Stimulated activated CD4-positive, alpha-beta T cell treated with anti-CD3 and anti-CD28 coated beads, Interleukin-2, amount 100 ng/mL, for 24 hours (primary cell): Measurements from ENCODE around the gene ELOVL3.

Experiments
- DNase-seq, 2 donors: peaks; one replicate each; pipeline ENCODE4 v3.0.0-alpha.2; 2020

The ELOVL3 gene

DNA sequence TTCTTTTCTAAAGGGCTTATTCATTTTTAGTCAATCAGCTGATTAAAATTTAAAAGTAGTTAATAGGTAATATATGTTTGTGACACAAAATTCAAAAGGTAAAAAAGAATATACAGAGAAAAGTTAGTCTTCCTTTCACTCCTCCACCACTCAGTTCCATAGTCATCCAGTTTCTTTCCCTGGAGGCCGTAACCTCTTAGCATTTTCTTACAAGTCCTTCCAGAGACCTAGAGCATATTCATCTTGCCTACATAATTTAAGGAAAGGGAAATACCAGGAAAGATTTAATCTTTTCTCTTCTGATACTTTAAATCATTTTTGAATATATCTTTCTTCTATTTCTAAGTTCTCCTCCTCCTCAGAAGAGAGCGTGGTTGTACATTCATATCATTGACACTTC, 29.3 kb downstream of the ELOVL3 start:
- no peak for DNase-seq

DNA sequence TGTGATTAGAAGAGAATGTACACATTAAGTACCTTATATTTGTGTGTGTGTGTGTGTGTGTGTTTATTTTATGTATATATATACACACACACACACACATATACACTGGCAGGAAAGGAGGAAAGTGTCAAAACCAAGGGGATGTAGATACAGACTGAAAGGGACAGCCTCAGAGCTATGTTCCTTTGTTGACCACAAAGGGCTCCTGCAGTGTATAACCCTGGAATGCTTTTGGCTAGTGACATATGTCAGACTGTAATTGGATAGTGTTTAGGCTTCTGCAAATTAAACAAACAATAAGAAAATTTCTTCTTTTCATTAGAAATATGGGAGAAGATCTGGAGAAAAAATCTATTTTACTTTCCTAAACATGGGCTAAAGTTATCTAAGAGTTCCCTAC, 35.1 kb downstream of the ELOVL3 start:
- DNase-seq: no peak

DNA sequence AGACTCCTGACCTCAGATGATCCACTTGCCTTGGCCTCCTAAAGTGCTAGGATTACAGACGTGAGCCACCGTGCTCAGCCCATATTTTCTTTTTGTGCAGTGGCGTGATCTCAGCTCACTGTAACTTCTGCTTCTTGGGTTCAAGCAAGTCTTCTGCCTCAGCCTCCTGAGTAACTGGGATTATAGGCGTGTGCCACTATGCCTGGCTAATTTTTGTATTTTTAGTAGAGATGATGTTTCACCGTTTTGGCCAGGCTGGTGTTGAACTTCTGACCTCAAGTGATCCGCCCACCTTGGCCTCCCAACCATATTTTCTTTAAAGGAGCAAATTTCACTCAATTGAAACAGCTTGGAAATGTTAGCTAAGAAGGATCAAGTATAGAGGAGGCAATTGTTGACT, 35.7 kb downstream of the ELOVL3 start:
- no peak for DNase-seq

DNA sequence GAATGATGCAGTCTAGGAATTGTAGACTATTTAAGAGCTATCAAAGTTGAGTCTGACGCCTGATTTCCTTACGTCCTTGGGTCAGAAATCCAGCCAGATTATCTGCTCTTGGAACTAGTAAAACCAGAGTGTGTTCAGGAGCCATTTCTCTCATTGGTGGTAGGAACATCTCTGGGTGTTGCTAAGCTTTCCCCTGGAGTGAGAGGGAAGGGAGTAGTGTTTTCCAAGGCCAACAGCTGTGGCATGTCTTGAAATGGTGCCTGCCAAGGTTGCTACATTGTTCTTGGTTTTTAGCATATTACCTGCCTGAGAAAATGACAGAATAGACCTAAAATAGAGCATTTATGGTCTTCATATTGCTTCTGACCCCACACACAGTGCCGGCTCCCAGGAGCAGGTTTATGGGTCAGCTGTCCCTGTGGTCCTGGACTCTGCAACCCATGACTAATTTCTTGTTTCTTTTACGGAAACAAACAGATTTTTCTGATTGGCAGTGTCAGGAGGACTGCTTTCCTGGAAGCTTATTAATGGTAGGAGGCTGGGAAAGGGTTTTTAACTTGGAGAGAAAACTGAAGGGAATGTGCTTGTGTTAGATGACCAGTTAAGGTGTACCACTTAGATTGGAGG, 36.8 kb downstream of the ELOVL3 start:
- DNase-seq: no peak

GRCh38 chr10:102264371-102264770, 38.3 kb downstream of the ELOVL3 start:
- DNase-seq: no peak

GRCh38 chr10:102266670-102267069, 40.6 kb downstream of the ELOVL3 start:
- DNase-seq: no peak

GRCh38 chr10:102267748-102268147, 41.6 kb downstream of the ELOVL3 start:
- no peak for DNase-seq

DNA sequence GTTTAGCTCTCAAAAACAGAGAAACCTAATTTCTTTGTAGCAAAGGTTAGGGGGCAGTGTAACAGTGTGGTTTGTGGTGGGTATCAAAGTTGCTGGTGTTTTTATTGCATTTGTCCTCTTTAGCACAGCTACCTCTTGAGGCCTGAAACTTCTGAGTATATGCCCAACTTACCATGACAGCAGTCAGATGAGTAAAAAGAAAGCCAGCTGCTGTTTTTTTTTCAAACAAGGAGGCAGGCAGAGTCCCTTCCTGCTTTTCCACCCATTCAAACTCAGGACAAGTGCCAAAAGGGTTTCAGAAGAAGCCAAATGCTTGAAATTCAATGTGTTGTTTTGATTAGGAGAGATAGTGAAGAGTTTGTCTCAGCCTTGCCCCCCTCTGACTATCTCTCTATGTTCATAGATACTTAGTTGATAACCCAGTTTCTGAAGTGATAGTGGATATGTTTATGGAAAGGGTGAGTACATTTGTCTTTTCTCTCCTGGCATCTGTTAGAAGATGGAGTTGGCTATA, 42.3 kb downstream of the ELOVL3 start:
- no peak for DNase-seq

DNA sequence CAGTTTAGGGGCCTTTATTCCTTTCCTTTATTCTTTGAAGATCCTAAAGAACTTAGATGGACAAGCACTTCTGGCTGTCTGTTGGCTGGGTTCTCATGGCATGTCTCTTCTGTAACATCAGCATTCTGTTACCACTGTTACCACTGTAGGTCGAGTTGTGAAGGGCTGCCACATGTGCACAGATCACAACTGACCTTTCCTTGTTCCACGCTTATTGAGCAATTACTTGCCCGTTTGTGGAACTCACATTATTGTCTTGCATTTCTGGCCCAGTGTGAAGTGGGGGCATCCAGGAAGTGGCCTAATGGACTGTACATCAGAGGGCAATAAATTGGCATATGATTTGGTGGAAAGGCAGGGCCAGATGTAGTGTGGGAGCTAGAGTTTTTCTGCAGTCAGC, 42.9 kb downstream of the ELOVL3 start:
- no peak for DNase-seq

- DNase-seq: no peak
Measured at GRCh38 chr10:102274062-102274461, 48.0 kb downstream of the ELOVL3 start.

DNA sequence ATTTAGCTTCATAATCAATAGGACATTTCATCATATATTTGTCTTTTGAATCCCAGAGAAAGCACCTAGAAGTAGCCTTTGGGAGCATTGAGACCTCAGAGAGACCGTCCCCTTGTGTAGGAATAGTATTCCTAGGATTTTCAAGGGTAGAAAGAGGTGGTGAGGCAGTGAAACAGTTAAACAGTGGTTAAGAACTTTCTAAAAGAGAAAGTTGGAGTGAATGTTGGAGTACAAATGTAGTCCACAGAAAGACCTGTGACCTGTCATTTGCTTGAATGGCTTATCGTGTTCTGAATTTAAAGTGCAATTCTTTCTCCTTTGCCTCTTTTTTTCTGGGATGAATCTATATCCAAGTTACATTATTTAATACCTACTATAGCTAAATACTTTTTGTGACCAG, 49.2 kb downstream of the ELOVL3 start:
- DNase-seq: no peak

DNA sequence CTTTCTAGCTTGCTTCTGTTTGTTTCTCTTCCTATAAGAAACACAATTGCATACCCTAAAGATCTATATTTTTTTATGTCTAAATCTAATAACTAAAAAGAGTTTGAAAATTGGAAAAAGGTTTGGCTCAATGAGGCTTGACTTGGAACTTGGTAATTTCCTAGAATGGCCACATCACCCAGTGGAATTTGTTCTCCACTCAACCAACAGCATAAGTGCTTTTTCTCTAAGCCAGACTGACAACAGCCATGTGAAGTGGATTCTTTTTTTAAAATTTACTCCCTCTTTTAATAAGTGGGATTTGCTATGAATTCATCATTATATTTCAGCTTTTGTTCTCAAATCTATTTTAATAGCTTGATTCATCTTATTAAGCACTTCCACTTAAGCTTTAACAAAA, 53.0 kb downstream of the ELOVL3 start:
- no peak for DNase-seq
